GM21423 (cell line): ENCODE measurements around the gene PRR5.

Experiments
- ATAC-seq: cut with Tn5 transposase; IDR thresholded peaks from one replicate; pipeline ENCODE4 v1.9.1; 2021; ENCODE audit warnings: mild to moderate bottlenecking, moderate library complexity; ENCODE audit not compliant: unreplicated experiment

Gene PRR5

GRCh38 chr22:44711690-44712555, 9.9 kb downstream of the PRR5 start:
- ATAC-seq = no peak

- no peak for ATAC-seq
Measured at GRCh38 chr22:44712962-44713361, 11.0 kb downstream of the PRR5 start.

DNA sequence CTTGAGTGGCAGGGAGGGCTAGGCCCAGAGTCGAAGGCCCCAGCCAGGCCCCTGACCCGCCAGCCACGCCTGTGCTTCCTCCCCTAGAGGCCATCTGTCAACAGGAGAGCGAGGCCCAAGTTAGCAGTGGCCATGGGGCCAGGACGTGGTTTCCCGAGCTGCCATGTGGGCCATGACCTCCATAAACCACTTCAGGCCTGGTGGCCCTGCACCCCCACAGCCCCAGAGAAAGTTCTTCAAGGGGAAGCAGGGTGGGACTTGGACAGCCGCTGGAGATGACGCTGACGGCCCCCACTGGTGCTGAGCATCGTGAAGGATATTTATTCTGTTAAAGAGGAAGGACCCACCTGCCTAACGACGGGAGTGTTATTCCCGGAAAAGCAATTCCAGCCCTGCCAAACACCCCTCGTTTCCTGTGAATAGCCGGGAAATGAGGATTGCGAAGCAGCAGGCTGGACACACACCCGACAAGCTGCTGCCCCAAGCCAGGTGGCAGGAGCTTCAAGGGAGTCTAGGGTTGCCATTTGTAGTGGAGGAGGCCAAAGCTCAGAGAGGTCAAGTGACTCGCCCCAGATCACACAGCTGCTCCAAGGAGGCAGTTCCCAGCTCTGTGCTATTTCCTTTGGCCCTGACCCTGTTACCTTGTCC, 12.8 kb downstream of the PRR5 start:
- no peak for ATAC-seq

GRCh38 chr22:44718418-44718817, 16.4 kb downstream of the PRR5 start:
- ATAC-seq = no peak

DNA sequence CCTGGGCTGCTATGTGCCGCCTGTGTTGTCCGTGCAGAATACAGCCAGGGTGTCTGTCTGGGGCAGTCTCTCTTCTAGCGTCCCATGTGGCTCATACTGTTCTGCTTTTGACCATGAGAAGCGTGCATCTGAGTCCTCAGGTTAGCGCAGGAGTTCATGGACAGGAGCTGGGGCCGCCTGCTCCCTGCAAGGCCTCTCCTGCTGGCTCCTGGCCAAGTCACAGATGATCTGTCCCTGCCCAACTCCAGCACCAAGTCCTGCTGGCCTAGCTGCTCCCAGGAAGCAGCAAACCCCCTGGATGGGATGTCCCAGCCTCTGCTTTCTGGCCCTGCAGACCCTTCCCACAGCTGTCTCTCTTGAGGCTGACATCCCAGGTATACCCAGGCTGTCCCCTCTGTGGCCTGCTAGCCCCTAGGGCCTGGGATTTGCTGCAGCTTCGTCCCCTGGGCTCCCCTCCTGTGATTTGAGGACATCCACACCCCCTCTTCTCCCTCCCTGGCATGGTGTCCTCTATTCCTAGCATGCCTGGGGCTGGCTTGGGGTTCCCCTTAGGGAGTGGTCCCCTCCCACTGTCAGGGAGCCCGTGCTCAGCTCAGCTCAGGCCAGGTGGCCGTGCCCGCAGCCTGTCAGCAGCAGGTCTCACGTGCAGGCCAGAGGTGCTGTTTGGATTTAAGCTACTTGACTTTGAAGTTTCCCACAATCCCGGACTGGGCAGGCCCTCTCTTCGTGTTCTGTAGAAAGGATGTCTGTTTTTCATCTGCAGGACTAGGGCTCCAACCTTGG, 17.8 kb downstream of the PRR5 start:
- ATAC-seq = no peak

DNA sequence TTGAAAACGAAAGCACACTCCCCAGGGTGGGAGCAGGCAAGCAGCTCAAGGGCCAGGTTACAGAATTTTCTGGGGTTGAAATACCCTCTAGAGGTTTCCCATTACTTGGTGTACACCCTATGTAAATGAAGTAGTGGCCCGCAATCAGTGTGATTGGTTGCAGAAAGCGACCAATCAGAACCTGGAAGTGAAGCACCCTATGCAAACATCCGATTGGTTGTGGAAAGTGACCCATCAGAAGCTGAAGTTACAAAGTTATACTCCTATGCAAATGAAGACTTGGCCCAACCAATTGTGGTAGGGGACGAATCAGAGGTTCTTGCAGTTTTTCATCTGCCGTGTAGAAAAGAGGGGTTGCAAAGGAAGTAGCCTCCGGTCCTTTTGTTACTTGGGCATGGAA, 19.2 kb downstream of the PRR5 start:
- no peak for ATAC-seq

GRCh38 chr22:44722611-44723010, 20.6 kb downstream of the PRR5 start:
- no peak for ATAC-seq

DNA sequence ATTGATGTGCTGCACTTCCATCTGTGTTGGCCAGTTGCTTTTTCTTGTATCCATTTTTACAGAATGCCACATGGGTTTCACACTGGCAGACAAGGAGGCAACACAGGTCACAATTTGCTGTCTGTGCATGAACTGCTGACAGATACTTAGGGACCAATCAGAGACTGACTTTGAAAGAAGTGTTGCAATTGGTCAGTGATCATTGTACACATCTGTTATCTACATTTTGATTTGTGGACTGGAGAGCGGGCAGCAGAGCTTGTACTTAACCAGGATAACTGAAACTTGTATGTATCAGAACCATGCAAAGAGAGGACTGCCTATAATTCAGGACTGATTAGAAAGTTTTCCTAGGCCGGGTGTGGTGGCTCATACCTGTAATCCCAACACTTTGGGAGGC, 21.8 kb downstream of the PRR5 start:
- ATAC-seq = no peak

DNA sequence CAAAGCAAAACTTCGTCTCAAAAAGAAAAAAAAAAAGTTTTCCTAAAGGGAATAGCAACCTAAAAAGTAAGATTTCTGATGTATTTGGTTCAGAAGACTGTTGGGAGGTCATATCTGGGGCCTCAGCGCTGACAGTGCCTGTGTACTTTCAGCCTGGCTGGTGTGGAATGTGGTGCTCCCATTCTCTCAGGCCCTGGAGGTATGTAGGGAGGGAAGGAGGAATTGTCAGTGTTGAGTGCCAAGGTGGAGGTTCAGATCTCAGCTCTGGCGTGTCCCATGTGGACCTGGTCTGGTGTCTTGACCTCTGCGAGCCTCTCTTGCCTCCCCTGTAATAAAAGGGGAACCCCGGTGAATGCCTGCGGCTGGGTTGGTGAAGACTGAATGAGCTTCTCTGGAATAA, 22.4 kb downstream of the PRR5 start:
- ATAC-seq = no peak

DNA sequence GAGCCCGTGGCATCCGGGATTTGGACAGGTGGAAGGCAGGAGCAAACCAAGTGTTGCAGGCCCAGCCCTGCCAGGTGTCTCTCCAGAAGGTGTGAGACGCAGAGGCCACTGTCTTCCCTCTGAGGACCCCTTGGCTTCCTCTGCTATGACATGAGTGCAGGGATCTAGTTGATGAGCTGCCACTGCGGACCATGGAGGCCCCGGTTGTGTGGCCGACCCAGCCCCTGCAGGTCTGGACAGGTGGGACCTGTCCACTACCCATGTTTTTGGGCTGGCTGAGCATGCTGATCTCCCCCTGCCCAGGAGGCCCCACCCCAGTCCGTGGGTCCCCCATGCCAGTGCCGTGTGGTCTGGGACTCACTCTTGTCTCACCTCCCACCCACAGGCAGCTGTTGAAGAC, 22.9 kb downstream of the PRR5 start:
- ATAC-seq = no peak

GRCh38 chr22:44726439-44726838, 24.4 kb downstream of the PRR5 start:
- no peak for ATAC-seq

DNA sequence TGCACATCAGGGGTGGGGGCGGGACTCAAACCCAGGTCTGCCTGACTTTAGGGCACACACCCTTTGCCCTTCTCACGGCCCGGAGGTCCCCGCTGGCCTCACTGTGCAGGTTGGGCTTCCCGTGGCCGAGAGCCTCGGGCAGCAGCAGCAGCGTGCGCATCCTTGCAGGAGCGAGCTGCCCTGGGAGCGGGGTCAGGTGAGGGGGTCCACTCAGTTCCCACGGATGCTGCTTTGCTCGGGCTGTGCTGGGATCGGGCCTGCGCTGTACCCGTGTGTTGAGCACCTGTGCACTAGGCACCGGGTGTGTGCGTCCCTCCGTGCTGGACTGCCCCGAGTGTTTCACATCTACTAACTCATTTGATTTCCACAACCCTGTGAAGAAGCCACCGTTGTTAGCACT, 25.1 kb downstream of the PRR5 start:
- no peak for ATAC-seq

GRCh38 chr22:44727709-44728108, 25.7 kb downstream of the PRR5 start:
- no peak for ATAC-seq

- no peak for ATAC-seq
Measured at GRCh38 chr22:44728761-44729324, 26.8 kb downstream of the PRR5 start.

DNA sequence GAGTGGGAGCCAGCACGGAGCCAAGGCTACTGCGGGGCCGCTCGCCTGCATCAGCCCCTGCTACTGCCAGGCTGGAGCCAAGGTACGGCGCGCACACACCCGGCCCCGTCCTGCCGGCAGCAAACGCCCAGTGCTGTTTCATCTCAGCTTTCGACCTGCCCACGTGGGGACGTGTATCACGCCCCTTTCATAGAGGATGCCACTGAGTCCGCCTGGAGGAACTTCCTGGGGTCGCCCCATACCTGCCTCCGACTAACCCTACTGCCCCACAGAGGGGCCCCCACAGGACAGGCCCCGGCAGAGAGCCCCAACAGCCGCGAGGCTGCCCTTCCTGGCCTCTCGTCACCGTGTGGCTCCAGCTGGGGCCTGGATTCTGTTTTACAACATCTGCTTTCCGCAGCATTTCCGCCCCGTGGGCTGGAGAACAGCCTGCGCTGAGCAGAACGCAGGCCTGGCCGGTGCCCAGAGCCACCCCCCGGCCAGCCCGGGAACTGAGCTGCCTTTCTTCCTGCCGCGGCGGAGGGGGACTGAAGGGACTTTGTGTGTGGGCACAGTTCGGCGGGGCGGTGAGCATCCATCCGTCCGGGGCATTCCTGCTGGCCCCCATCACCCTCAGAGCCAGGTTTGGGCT, 27.5 kb downstream of the PRR5 start:
- ATAC-seq = no peak

- no peak for ATAC-seq
Measured at GRCh38 chr22:44730022-44730393, 28.0 kb downstream of the PRR5 start.

DNA sequence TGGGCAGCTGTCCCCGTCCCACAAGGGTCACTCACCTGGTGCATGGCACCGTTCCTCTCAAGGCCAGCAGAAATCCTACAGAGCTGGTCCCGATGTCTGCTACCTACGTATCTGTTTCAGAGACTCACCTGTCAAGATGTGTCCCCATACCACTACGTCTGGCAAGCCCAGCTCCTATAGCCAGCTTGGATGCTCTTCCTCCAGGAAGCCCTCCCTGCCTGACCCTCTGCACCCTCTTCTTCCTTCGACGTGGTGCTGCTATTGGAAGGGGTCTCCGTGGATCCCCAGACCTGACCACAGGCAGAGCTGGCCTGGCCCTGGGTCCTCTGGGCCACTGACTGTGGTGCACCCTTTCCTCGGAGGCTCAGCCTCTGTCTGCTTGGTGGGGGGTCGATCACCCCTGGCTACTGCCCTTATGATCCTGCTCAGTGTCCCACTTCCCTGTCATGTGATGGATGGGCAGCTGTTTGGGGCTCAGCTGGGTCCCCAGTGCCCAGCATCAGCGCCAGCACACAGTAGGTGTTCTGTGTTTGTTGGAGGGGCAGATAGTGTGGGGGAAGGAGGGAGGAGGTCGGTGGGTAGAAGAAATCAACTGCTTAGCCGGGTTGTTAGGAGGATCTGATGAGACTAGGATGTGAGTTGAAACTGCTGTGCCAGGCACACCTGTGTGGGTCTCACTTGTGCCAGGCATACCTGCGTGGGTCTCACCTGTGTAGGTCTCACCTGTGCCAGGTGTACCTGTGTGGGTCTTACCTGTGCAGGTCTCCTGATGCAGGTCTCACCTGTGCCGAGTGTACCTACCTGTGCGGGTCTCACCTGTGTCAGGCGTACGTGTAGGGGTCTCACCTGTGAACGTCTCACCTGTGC, 28.7 kb downstream of the PRR5 start:
- ATAC-seq = no peak

DNA sequence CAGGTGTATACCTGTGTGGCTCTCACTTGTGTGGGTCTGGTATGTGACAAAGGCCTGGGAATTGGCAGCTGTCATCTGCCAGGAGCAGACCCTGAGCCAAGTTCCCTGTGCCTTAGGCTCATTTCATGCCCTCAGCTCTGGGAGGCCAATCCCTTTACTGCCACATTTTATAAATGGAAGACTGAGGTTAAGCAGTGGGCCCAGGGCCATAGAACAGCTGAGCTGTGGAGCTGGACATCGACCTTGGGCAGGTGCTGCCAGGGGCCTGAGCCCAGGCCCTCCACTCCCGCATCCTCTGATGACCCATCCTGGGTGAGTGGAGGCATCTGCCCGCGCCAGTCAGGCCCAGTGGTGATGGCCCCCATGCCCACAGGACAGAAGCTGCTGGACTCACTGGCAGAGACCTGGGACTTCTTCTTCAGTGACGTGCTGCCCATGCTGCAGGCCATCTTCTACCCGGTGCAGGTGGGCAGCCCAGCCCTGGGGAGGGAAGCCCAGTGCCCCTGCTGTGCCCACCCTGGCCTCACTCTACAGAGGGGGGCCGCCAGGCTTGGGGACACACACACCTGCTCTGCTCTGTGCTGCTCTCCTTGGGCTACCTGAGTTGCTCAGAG, 29.5 kb downstream of the PRR5 start:
- ATAC-seq = no peak

GRCh38 chr22:44732017-44732561, 30.1 kb downstream of the PRR5 start:
- ATAC-seq = no peak
